CD4-positive, alpha-beta T cell (primary cell): ENCODE data around the gene NISCH. TPM values are rescaled to one million over a fixed set of nuclear protein-coding genes. Genes with fewer than 3 reads are reported as not detected.

Experiments used
- ATAC-seq: fragments of 200-7000 bp; cut with Tn5 transposase; one replicate; pipeline ENCODE4 v1.10.0; 2022; ENCODE audit warnings: mild to moderate bottlenecking; ENCODE audit not compliant: poor library complexity
- CTCF ChIA-PET: fragments of 350-600 bp; sonication (Branson Sonifier 250); formaldehyde crosslinking; loops from one replicate; lab custom pipeline; 2021; ENCODE audit warnings: antibody characterized with exemption, inconsistent platforms; lab: Charles Lee
- POLR2A ChIA-PET: fragments of 350-600 bp; sonication (Branson Sonifier 250); formaldehyde crosslinking; loops from one replicate; lab custom pipeline; 2021; ENCODE audit warnings: antibody characterized with exemption, inconsistent platforms; lab: Charles Lee
- DNase-seq, 14 experiments: peaks; one replicate each; pipeline ENCODE4 v3.0.0-alpha.2; 2013 to 2020; ENCODE audit warnings: mixed read lengths in 2 of 14
- H3K27ac ChIP-seq, 2 donors: one replicate each; pipeline versions ENCODE4 v1.5.1 to v1.7.0; 2013; ENCODE audit warnings: low read length in 2 of 2, low read depth in 1 of 2, mild to moderate bottlenecking in 1 of 2
- H3K27me3 ChIP-seq, 2 experiments: 1 replicate in 1 of 2; 2 replicates in 1 of 2; pipeline versions ENCODE4 v1.6.1 to v1.7.0; 2013; ENCODE audit warnings: low read length in 2 of 2, control low read depth in 1 of 2, mild to moderate bottlenecking in 1 of 2, moderate library complexity in 1 of 2; ENCODE audit not compliant: insufficient read depth in 2 of 2, control insufficient read depth in 1 of 2
- H3K36me3 ChIP-seq: one replicate; pipeline ENCODE4 v1.6.1; 2013; ENCODE audit warnings: low read length, control low read depth; ENCODE audit not compliant: insufficient read depth
- H3K4me1 ChIP-seq: one replicate; pipeline ENCODE4 v1.6.1; 2013; ENCODE audit warnings: low read length, control low read depth; ENCODE audit not compliant: insufficient read depth
- H3K4me3 ChIP-seq: one replicate; pipeline ENCODE4 v1.5.1; 2013; ENCODE audit warnings: mild to moderate bottlenecking, low read length, moderate library complexity
- H3K9me3 ChIP-seq, 2 experiments: 1 replicate in 1 of 2; 2 replicates in 1 of 2; pipeline versions ENCODE4 v1.6.1 to v1.7.0; 2013; ENCODE audit warnings: low read length in 2 of 2, mild to moderate bottlenecking in 2 of 2, control low read depth in 1 of 2, moderate library complexity in 1 of 2; ENCODE audit not compliant: control insufficient read depth in 1 of 2, insufficient read depth in 1 of 2
- H3K27ac Mint-ChIP-seq: one replicate; pipeline ENCODE4 v1.8.0; 2020; ENCODE audit warnings: mixed read lengths
- H3K27me3 Mint-ChIP-seq: one replicate; pipeline ENCODE4 v1.8.0; 2021; ENCODE audit warnings: mixed read lengths
- H3K36me3 Mint-ChIP-seq: one replicate; pipeline ENCODE4 v1.8.0; 2021; ENCODE audit warnings: low read depth, mixed read lengths
- H3K4me1 Mint-ChIP-seq: one replicate; pipeline ENCODE4 v1.8.0; 2021; ENCODE audit warnings: low read depth, mixed read lengths
- H3K4me3 Mint-ChIP-seq: one replicate; pipeline ENCODE4 v1.8.0; 2020; ENCODE audit warnings: mild to moderate bottlenecking, mixed read lengths
- H3K9me3 Mint-ChIP-seq: one replicate; pipeline ENCODE4 v1.8.0; 2020; ENCODE audit warnings: mixed read lengths
- intact Hi-C, 2 experiments: fragments of 100-400 bp; cut with DNase I in 1 of 2; cut with micrococcal nuclease in 1 of 2; formaldehyde crosslinking; loops; one replicate each; pipeline versions ENCODE4 v1.15.1 to v1.9.0; 2023 to 2025; cut with DNase I, micrococcal nuclease
- total RNA-seq, 174 experiments: library from RNA in 2 of 174; stranded (reverse) in 2 of 174; gene quantifications; one replicate each; pipeline ENCODE4 v1.2.3 and lab custom pipeline; 2021 to 2026
- TF ChIP-seq, protein P1 (sequence below): fragments of 200-600 bp; IDR thresholded peaks from one replicate; pipeline ENCODE4 v1.8.0; 2022; ENCODE audit warnings: antibody characterized with exemption, mild to moderate bottlenecking

NISCH gene
- total RNA-seq, 2 experiments from 2014 or later: 160 to 163 TPM

DNA sequence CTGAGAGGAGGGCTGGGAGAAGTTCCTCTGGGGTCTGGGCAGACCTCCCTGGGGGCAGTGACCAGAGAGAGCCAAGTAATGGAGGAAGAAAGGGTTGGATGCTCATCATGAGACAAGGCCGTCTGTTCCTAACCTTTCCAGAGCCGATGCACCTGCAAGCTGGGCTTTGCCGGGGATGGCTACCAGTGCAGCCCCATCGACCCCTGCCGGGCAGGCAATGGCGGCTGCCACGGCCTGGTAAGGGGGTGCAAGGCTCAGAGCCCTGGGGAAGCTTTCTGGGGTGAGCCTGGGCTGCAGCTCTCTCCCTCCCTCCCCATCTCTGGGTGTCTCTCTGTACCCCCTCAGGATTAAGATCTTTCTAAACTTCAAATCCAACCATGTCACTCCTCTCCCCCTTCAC lies 56.1 kb downstream of the NISCH start:
- no peaks in the 10 kb centered on the region for H3K9me3 Mint-ChIP-seq
- H3K4me1 ChIP-seq: no peaks in the 10 kb centered on the region
- no peak overlapping the region for H3K4me3 ChIP-seq
- POLR2A ChIA-PET: interaction anchor here (1.2 kb wide), 1 partner anchor 25 kb away, joined by 3 read pairs; the partner anchor contains the start of gene UQCC5
- H3K36me3 ChIP-seq: no peaks in the 10 kb centered on the region
- no peak for ATAC-seq
- no peaks in the 10 kb centered on the region for H3K27me3 ChIP-seq
- no peaks in the 10 kb centered on the region for H3K9me3 ChIP-seq
- TF ChIP-seq, protein P1, sequence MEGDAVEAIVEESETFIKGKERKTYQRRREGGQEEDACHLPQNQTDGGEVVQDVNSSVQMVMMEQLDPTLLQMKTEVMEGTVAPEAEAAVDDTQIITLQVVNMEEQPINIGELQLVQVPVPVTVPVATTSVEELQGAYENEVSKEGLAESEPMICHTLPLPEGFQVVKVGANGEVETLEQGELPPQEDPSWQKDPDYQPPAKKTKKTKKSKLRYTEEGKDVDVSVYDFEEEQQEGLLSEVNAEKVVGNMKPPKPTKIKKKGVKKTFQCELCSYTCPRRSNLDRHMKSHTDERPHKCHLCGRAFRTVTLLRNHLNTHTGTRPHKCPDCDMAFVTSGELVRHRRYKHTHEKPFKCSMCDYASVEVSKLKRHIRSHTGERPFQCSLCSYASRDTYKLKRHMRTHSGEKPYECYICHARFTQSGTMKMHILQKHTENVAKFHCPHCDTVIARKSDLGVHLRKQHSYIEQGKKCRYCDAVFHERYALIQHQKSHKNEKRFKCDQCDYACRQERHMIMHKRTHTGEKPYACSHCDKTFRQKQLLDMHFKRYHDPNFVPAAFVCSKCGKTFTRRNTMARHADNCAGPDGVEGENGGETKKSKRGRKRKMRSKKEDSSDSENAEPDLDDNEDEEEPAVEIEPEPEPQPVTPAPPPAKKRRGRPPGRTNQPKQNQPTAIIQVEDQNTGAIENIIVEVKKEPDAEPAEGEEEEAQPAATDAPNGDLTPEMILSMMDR: no peak
- no peak overlapping the region for H3K27ac ChIP-seq
- no peaks in the 10 kb centered on the region for H3K4me1 Mint-ChIP-seq
- CTCF ChIA-PET: no interaction called here
- H3K36me3 Mint-ChIP-seq: no peaks in the 10 kb centered on the region
- H3K27me3 Mint-ChIP-seq: no peaks in the 10 kb centered on the region
- no peak overlapping the region for H3K4me3 Mint-ChIP-seq
- intact Hi-C loops: no loop called here
- DNase-seq: no peak
- no peak overlapping the region for H3K27ac Mint-ChIP-seq

DNA sequence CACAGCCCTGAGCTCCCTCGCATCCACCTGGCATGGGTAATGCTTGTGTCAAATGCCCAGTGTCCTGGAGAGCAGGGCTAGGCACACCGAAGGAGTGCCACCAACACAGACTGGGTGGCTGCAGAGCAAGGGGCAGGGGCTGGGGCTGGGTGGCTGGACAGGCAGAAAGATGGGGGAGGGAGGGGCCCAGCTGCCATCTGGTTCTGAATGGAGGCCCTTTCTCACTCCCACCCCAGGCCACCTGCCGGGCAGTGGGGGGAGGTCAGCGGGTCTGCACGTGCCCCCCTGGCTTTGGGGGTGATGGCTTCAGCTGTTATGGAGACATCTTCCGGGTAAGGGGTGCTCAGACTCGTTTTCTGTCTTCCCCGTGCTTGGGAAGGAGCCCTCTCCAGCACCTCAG lies 56.7 kb downstream of the NISCH start:
- Mint-ChIP-seq H3K36me3 (no peaks in the 10 kb centered on the region), H3K4me3 (no peak overlapping the region), H3K27ac (no peak overlapping the region), H3K9me3 (no peaks in the 10 kb centered on the region), H3K27me3 (no peaks in the 10 kb centered on the region), H3K4me1 (no peaks in the 10 kb centered on the region)
- Histone ChIP-seq H3K4me3 (no peak overlapping the region), H3K4me1 (no peaks in the 10 kb centered on the region), H3K36me3 (no peaks in the 10 kb centered on the region), H3K27ac (no peak overlapping the region), H3K9me3 (no peaks in the 10 kb centered on the region), H3K27me3 (no peaks in the 10 kb centered on the region)
- intact Hi-C loops: no loop called here
- DNase-seq (no peak), ATAC-seq (no peak)
- ChIA-PET POLR2A (no interaction called here), CTCF (no interaction called here)
- TF ChIP-seq, protein P1: no peak

DNA sequence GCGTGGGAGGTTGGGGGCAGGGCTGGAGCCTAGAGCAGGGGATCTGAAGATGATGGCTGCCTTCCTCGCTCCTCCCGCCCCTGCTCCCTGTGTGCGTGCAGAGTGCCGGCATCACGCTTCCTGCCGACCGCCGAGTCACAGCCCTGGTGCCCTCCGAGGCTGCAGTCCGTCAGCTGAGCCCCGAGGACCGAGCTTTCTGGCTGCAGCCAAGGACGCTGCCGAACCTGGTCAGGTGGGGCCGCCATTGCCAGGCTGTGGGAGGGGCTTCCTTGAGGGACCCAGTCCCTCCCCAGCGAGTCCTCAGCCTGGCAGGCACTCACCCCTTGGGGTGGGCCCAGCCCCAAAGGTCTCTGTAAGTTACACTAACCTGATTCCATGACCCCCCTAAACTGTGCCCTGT lies 57.3 kb downstream of the NISCH start:
- ChIA-PET CTCF (no interaction called here), POLR2A (no interaction called here)
- DNase-seq (no peak), ATAC-seq (no peak)
- Histone ChIP-seq H3K36me3 (no peaks in the 10 kb centered on the region), H3K4me3 (no peak overlapping the region), H3K9me3 (no peaks in the 10 kb centered on the region), H3K27ac (no peak overlapping the region), H3K27me3 (no peaks in the 10 kb centered on the region), H3K4me1 (no peaks in the 10 kb centered on the region)
- H3K27me3 Mint-ChIP-seq: no peaks in the 10 kb centered on the region
- H3K4me1 Mint-ChIP-seq: no peaks in the 10 kb centered on the region
- no peak overlapping the region for H3K27ac Mint-ChIP-seq
- no peak overlapping the region for H3K4me3 Mint-ChIP-seq
- no peaks in the 10 kb centered on the region for H3K36me3 Mint-ChIP-seq
- intact Hi-C loops: no loop called here
- TF ChIP-seq, protein P1: no peak
- H3K9me3 Mint-ChIP-seq: no peaks in the 10 kb centered on the region
